ENCODE results near the gene HMGB3.

DNA sequence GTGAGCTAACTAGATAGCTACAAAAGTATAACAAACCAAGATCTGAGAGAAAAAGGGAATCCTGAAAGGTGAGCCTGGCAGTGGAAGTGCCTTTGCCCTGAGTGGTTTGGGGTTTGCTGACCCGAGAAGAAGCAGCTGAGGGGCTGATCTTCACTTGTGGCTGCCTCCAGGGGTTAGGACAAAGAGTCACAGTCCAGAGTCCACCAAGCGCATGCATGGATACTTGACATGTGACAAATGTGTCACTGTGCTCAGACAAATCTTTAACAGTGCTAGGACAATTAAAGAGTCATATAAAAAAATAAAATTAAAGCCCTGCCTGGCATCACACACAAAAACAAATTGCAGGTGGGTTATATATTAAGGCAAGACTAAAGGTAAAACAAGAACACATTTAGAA lies 26.4 kb downstream of the HMGB3 start:
- TF ChIP-seq POLR2AphosphoS5 (IDR thresholded peaks at IDR 0.05; ENCODE audit: low read depth, low read length): no peak
- no peak for TF ChIP-seq TAF1 (IDR thresholded peaks at IDR 0.05; ENCODE audit: borderline replicate concordance, insufficient read depth, low read length)
- no peak for TF ChIP-seq SIN3A (IDR thresholded peaks at IDR 0.05; ENCODE audit: borderline replicate concordance, insufficient read depth, low read length)
- no peak for TF ChIP-seq FOXP2 (optimal IDR thresholded peaks at IDR 0.05; ENCODE audit: borderline replicate concordance, extremely low read depth, extremely low read length, insufficient read depth)
